ENCODE data around the gene NXNL2.

The NXNL2 gene

DNA sequence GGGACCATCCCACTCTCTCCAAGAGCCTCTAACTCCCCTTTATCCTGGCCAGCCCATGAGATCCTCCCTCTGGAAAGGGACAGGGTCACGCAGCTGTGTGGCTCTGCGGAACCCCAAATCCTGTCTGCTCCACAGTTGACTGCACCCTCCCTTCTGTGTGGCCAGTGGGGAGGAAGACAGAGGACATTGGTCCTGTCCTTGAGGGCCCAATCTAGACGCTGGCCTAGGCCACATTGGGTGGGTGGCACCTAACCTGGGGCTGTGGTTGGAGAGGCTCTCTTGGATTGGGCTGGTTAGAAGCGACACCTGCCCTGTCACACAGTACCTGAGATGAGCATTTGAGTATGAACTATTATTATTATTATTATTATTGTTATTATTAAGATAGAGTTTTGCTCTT, 12.6 kb upstream of the NXNL2 start:
- no peak for ATAC-seq
- TF ChIP-seq ZFP30 (CRISPR knock-in tag; IDR thresholded peaks at IDR 0.05) (no peak), ZC3H10 (CRISPR knock-in tag; IDR thresholded peaks at IDR 0.05) (no peak)

DNA sequence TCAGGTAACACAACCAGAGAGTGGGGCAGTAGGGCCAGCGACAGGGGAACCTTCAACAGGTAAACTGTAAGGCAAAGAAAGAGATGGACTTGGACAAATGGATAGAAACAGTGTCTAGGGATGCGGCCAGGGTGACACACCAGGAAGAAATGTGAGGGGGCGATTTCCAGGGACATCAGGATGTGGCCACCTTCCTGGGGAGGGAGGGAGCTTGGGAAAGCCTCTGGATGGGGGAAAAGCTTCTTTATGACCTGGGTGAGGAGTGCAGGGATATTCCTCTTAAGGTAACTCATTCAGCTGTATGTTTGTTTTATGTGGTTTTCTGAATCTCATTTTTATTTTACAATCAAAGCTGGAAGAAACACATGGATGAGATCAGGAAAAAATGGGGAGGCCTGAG, 11.9 kb upstream of the NXNL2 start:
- no peak; the same call in 2 of the 3 replicates for ATAC-seq
- TF ChIP-seq ZNF70 (CRISPR knock-in tag; IDR thresholded peaks at IDR 0.05), result no peak
- TF ChIP-seq ESRRG (CRISPR knock-in tag; IDR thresholded peaks at IDR 0.05), result no peak
- TF ChIP-seq RARB (CRISPR knock-in tag; IDR thresholded peaks at IDR 0.05), result no peak
- TF ChIP-seq, protein P1, sequence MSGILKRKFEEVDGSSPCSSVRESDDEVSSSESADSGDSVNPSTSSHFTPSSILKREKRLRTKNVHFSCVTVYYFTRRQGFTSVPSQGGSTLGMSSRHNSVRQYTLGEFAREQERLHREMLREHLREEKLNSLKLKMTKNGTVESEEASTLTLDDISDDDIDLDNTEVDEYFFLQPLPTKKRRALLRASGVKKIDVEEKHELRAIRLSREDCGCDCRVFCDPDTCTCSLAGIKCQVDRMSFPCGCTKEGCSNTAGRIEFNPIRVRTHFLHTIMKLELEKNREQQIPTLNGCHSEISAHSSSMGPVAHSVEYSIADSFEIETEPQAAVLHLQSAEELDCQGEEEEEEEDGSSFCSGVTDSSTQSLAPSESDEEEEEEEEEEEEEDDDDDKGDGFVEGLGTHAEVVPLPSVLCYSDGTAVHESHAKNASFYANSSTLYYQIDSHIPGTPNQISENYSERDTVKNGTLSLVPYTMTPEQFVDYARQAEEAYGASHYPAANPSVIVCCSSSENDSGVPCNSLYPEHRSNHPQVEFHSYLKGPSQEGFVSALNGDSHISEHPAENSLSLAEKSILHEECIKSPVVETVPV (CRISPR knock-in tag; IDR thresholded peaks at IDR 0.05), result no peak
- no peak for TF ChIP-seq GLIS3 (CRISPR knock-in tag; IDR thresholded peaks at IDR 0.05)

DNA sequence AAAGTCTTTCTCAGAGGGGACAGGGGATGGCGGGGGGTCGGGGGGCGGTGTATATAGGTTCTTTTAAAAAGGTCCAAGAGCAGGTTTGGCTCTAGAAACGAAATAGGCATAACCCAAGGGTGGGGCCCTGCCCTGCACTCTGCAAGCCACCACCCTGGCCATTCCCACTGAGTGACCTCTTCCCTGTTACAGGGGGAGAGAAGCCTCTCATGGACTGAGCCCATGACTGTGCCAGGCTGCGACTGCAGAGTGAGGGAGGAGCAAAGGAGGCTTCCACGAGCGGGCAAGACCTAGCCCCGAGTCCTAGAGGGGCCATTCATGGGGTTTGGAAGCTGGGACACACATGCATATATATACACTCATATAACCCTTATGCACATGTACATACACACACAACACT, 10.1 kb upstream of the NXNL2 start:
- no peak for ATAC-seq
- no peak for TF ChIP-seq ZNF70 (CRISPR knock-in tag; IDR thresholded peaks at IDR 0.05)
- TF ChIP-seq GLIS3 (CRISPR knock-in tag; IDR thresholded peaks at IDR 0.05), result no peak
- no peak for TF ChIP-seq ZFP3 (CRISPR knock-in tag; IDR thresholded peaks at IDR 0.05)
- no peak for TF ChIP-seq RARB (CRISPR knock-in tag; IDR thresholded peaks at IDR 0.05)
- TF ChIP-seq ARNTL (CRISPR knock-in tag; IDR thresholded peaks at IDR 0.05; ENCODE audit: borderline replicate concordance, low read depth), result no peak
- no peak for TF ChIP-seq TCF4 (CRISPR knock-in tag; IDR thresholded peaks at IDR 0.05; ENCODE audit: borderline replicate concordance)
- TF ChIP-seq ESRRG (CRISPR knock-in tag; IDR thresholded peaks at IDR 0.05), result no peak
- TF ChIP-seq, protein P2, sequence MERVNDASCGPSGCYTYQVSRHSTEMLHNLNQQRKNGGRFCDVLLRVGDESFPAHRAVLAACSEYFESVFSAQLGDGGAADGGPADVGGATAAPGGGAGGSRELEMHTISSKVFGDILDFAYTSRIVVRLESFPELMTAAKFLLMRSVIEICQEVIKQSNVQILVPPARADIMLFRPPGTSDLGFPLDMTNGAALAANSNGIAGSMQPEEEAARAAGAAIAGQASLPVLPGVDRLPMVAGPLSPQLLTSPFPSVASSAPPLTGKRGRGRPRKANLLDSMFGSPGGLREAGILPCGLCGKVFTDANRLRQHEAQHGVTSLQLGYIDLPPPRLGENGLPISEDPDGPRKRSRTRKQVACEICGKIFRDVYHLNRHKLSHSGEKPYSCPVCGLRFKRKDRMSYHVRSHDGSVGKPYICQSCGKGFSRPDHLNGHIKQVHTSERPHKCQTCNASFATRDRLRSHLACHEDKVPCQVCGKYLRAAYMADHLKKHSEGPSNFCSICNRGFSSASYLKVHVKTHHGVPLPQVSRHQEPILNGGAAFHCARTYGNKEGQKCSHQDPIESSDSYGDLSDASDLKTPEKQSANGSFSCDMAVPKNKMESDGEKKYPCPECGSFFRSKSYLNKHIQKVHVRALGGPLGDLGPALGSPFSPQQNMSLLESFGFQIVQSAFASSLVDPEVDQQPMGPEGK (CRISPR knock-in tag; IDR thresholded peaks at IDR 0.05; ENCODE audit: borderline replicate concordance), result no peak
- TF ChIP-seq SNAI2 (CRISPR knock-in tag; IDR thresholded peaks at IDR 0.05), result no peak
- no peak for TF ChIP-seq ZC3H10 (CRISPR knock-in tag; IDR thresholded peaks at IDR 0.05)

DNA sequence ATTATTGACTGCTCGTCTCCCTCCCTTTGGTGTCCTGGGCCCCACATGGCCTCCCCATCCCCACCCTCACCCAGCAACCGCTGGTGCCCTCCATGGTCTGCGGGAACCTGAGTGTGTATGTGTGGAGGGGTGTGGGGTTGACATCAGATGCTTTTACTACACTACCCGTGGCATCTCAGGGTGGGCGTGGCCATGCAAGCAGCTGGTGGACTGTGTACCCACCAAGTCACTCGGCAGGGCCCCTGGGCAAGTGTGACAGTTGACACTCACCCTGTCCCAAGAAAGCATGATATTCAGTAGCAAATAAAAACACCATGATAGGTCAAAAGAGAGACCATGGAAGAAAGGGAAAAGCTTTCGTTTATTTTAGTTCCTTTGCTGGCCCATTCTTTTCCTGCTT, 7.4 kb upstream of the NXNL2 start:
- TF ChIP-seq ZNF565 (CRISPR knock-in tag; conservative IDR thresholded peaks at IDR 0.05; ENCODE audit: low read depth), result no peak
- TF ChIP-seq ARNTL (CRISPR knock-in tag; IDR thresholded peaks at IDR 0.05; ENCODE audit: borderline replicate concordance, low read depth), result no peak
- no peak for TF ChIP-seq TCF4 (CRISPR knock-in tag; IDR thresholded peaks at IDR 0.05; ENCODE audit: borderline replicate concordance)
- TF ChIP-seq SNAI2 (CRISPR knock-in tag; IDR thresholded peaks at IDR 0.05), result no peak
- TF ChIP-seq, protein P3, sequence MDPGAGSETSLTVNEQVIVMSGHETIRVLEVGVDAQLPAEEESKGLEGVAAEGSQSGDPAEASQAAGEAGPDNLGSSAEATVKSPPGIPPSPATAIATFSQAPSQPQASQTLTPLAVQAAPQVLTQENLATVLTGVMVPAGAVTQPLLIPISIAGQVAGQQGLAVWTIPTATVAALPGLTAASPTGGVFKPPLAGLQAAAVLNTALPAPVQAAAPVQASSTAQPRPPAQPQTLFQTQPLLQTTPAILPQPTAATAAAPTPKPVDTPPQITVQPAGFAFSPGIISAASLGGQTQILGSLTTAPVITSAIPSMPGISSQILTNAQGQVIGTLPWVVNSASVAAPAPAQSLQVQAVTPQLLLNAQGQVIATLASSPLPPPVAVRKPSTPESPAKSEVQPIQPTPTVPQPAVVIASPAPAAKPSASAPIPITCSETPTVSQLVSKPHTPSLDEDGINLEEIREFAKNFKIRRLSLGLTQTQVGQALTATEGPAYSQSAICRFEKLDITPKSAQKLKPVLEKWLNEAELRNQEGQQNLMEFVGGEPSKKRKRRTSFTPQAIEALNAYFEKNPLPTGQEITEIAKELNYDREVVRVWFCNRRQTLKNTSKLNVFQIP (CRISPR knock-in tag; IDR thresholded peaks at IDR 0.05; ENCODE audit: borderline replicate concordance, low read depth), result no peak
- no peak for TF ChIP-seq ZNF70 (CRISPR knock-in tag; IDR thresholded peaks at IDR 0.05)
- ATAC-seq, result no peak

DNA sequence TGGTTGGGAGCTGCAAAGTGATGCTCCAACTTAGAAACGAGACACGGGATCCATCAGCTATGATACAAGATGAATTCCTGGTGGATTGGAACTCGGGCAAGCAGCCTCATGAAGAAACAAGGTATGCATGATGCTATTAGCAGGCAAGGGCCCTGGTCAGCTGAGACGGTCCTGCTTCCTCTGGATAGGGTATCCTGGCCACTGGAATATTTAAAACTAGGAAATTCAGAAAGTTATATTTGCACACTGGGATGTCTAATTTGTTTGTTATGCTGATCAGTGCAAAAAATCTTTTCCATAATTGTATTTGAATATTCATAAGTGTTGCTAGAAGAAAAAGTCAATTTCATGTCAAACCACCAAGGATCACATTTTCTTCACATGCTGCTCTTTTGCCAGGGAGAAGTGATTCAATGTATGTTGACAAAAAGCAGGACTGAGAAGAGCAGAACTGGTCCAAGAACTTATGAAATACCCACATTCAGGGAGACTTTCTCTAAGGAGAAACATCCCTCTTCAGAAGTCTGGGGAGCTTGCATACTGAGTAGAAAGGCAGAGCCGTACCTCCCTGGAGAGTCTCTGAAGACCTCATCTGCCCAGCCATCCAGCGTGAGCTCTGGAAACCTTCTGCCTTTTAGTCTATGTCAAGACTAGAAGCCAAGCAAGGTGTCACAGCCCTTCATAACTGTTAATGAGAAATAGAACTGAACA, 6.7 kb upstream of the NXNL2 start:
- no peak for ATAC-seq
- TF ChIP-seq ARNTL (CRISPR knock-in tag; IDR thresholded peaks at IDR 0.05; ENCODE audit: borderline replicate concordance, low read depth) (no peak), GLIS3 (CRISPR knock-in tag; IDR thresholded peaks at IDR 0.05) (no peak), PPARA (CRISPR knock-in tag; IDR thresholded peaks at IDR 0.05; ENCODE audit: borderline replicate concordance) (no peak), TOX (CRISPR knock-in tag; IDR thresholded peaks at IDR 0.05; ENCODE audit: borderline replicate concordance) (no peak), ZC3H10 (CRISPR knock-in tag; IDR thresholded peaks at IDR 0.05) (no peak), BACH2 (CRISPR knock-in tag; IDR thresholded peaks at IDR 0.05; ENCODE audit: borderline replicate concordance) (no peak), CSDC2 (CRISPR knock-in tag; IDR thresholded peaks at IDR 0.05) (no peak)

DNA sequence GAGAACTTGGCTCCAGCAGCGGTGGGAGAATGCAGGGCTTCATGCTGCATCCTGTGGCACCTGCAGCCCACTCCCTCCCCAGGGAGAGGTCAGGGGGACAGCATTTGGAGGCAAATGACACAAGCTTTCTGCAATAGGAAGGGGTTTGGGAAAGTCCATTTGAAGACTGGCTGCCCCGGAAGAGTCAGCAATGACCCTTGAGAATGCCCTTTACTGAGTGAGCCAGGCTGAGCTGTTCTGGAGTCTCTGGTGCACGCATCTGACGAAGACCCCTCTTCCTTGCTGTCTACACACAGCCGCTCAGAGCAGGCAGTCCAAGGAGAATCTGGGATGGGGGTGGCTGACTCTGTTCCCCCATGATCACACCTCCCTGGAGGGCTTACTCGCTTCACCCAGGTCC, 5.5 kb upstream of the NXNL2 start:
- ATAC-seq, result no peak
- TF ChIP-seq, protein P4, sequence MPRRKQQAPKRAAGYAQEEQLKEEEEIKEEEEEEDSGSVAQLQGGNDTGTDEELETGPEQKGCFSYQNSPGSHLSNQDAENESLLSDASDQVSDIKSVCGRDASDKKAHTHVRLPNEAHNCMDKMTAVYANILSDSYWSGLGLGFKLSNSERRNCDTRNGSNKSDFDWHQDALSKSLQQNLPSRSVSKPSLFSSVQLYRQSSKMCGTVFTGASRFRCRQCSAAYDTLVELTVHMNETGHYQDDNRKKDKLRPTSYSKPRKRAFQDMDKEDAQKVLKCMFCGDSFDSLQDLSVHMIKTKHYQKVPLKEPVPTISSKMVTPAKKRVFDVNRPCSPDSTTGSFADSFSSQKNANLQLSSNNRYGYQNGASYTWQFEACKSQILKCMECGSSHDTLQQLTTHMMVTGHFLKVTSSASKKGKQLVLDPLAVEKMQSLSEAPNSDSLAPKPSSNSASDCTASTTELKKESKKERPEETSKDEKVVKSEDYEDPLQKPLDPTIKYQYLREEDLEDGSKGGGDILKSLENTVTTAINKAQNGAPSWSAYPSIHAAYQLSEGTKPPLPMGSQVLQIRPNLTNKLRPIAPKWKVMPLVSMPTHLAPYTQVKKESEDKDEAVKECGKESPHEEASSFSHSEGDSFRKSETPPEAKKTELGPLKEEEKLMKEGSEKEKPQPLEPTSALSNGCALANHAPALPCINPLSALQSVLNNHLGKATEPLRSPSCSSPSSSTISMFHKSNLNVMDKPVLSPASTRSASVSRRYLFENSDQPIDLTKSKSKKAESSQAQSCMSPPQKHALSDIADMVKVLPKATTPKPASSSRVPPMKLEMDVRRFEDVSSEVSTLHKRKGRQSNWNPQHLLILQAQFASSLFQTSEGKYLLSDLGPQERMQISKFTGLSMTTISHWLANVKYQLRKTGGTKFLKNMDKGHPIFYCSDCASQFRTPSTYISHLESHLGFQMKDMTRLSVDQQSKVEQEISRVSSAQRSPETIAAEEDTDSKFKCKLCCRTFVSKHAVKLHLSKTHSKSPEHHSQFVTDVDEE (CRISPR knock-in tag; IDR thresholded peaks at IDR 0.05), result no peak
- TF ChIP-seq PPARA (CRISPR knock-in tag; IDR thresholded peaks at IDR 0.05; ENCODE audit: borderline replicate concordance), result no peak
- TF ChIP-seq SNAI2 (CRISPR knock-in tag; IDR thresholded peaks at IDR 0.05), result no peak
- no peak for TF ChIP-seq RARB (CRISPR knock-in tag; IDR thresholded peaks at IDR 0.05)
- TF ChIP-seq ZFP3 (CRISPR knock-in tag; IDR thresholded peaks at IDR 0.05), result no peak
- no peak for TF ChIP-seq TCF4 (CRISPR knock-in tag; IDR thresholded peaks at IDR 0.05; ENCODE audit: borderline replicate concordance)
- no peak for TF ChIP-seq ZNF8 (CRISPR knock-in tag; IDR thresholded peaks at IDR 0.05)
- TF ChIP-seq, protein P3 (CRISPR knock-in tag; IDR thresholded peaks at IDR 0.05; ENCODE audit: borderline replicate concordance, low read depth), result no peak
- TF ChIP-seq, protein P1 (CRISPR knock-in tag; IDR thresholded peaks at IDR 0.05), result no peak
